GM12878 (cell line): Measurements from ENCODE around the gene XPC.

Source experiments
- FOXK2 ChIP-seq: fragments of 450-650 bp; IDR thresholded peaks from 2 replicates; pipeline ENCODE4 v1.6.1; 2017; ENCODE audit warnings: mild to moderate bottlenecking, moderate library complexity
- IKZF1 ChIP-seq: fragments of 450-650 bp; conservative IDR thresholded peaks from 2 replicates; pipeline ENCODE4 v1.6.1; 2017; ENCODE audit warnings: antibody characterized with exemption, mild to moderate bottlenecking
- NFYA ChIP-seq: IDR thresholded peaks from 2 replicates; pipeline ENCODE4 v1.6.1; 2011; ENCODE audit warnings: low read depth, mild to moderate bottlenecking, low read length, improper control_type of control experiment, borderline replicate concordance
- SIN3A ChIP-seq: IDR thresholded peaks from 2 replicates; pipeline ENCODE4 v1.6.1; 2012; ENCODE audit warnings: low read depth, low read length, improper control_type of control experiment
- SP1 ChIP-seq: IDR thresholded peaks from one replicate; pipeline ENCODE4 v1.6.1; 2011; ENCODE audit warnings: low read depth, low read length
- TBL1XR1 ChIP-seq: IDR thresholded peaks from 2 replicates; pipeline ENCODE4 v1.6.1; 2012; ENCODE audit warnings: low read depth, low read length, improper control_type of control experiment
- TCF12 ChIP-seq: IDR thresholded peaks from 2 replicates; pipeline ENCODE4 v1.6.1; 2011; ENCODE audit warnings: low read depth, mild to moderate bottlenecking, low read length
- TCF7 ChIP-seq: IDR thresholded peaks from 2 replicates; pipeline ENCODE4 v1.6.1; 2014; ENCODE audit warnings: antibody characterized with exemption, borderline replicate concordance
- TF ChIP-seq, protein P1 (sequence below), 3 experiments: IDR thresholded peaks in 2 of 3; conservative IDR thresholded peaks in 1 of 3; 2 replicates each; pipeline ENCODE4 v1.5.1; 2011; ENCODE audit warnings: low read depth in 3 of 3, low read length in 3 of 3, mild to moderate bottlenecking in 3 of 3, control low read depth in 2 of 3, moderate library complexity in 2 of 3, inconsistent platforms in 1 of 3, mixed read lengths in 1 of 3; ENCODE audit not compliant: control insufficient read depth in 2 of 3, insufficient read depth in 1 of 3; ENCODE audit errors: extremely low read depth in 1 of 3
- TF ChIP-seq, protein P2 (sequence below): IDR thresholded peaks from 2 replicates; pipeline ENCODE4 v1.6.1; 2012; ENCODE audit warnings: low read depth, low read length, improper control_type of control experiment
- TF ChIP-seq, protein P3 (sequence below): IDR thresholded peaks from 2 replicates; pipeline ENCODE4 v1.6.1; 2011; ENCODE audit warnings: low read depth, low read length, improper control_type of control experiment, borderline replicate concordance
- TF ChIP-seq, protein P4 (sequence below): fragments of 450-650 bp; IDR thresholded peaks from 2 replicates; pipeline ENCODE4 v1.6.1; 2017; ENCODE audit warnings: mild to moderate bottlenecking, moderate library complexity

DNA sequence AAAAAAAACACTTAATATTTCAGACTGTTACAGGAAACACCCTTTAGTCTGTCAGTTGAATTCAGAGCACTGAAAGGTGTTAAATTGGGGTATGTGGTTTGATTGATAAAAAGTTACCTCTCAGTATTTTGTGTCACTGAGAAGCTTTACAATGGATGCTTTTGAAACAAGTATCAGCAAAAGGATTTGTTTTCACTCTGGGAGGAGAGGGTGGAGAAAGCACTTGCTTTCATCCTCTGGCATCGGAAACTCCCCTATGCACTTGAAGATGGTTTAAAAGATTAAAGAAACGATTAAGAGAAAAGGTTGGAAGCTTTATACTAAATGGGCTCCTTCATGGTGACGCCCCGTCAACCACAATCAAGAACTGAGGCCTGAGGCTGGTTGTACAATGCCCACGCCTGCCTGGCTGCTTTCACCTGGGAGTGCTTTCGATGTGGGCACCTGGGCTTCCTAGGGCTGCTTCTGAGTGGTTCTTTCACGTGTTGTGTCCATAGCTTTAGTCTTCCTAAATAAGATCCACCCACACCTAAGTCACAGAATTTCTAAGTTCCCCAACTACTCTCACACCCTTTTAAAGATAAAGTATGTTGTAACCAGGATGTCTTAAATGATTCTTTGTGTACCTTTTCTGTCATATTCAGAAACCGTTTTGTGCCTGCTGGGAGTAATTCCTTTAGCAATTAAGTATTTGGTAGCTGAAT, 35.7 kb downstream of the XPC start:
- no peak for TF ChIP-seq TCF12
- TF ChIP-seq, protein P1, sequence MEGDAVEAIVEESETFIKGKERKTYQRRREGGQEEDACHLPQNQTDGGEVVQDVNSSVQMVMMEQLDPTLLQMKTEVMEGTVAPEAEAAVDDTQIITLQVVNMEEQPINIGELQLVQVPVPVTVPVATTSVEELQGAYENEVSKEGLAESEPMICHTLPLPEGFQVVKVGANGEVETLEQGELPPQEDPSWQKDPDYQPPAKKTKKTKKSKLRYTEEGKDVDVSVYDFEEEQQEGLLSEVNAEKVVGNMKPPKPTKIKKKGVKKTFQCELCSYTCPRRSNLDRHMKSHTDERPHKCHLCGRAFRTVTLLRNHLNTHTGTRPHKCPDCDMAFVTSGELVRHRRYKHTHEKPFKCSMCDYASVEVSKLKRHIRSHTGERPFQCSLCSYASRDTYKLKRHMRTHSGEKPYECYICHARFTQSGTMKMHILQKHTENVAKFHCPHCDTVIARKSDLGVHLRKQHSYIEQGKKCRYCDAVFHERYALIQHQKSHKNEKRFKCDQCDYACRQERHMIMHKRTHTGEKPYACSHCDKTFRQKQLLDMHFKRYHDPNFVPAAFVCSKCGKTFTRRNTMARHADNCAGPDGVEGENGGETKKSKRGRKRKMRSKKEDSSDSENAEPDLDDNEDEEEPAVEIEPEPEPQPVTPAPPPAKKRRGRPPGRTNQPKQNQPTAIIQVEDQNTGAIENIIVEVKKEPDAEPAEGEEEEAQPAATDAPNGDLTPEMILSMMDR (IDR thresholded peaks at IDR 0.05 in 2 of 3, conservative IDR thresholded peaks at IDR 0.05 in 1 of 3; ENCODE audit: control insufficient read depth in 2 of 3, extremely low read depth in 1 of 3, insufficient read depth in 1 of 3, low read depth in 3 of 3, low read length in 3 of 3), result no peak
- TF ChIP-seq IKZF1, result no peak
- TF ChIP-seq SP1, result no peak
- TF ChIP-seq, protein P2, sequence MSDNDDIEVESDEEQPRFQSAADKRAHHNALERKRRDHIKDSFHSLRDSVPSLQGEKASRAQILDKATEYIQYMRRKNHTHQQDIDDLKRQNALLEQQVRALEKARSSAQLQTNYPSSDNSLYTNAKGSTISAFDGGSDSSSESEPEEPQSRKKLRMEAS, result no peak
- no peak for TF ChIP-seq SIN3A
- TF ChIP-seq FOXK2, result no peak
- TF ChIP-seq TCF7, result no peak
- TF ChIP-seq, protein P3, sequence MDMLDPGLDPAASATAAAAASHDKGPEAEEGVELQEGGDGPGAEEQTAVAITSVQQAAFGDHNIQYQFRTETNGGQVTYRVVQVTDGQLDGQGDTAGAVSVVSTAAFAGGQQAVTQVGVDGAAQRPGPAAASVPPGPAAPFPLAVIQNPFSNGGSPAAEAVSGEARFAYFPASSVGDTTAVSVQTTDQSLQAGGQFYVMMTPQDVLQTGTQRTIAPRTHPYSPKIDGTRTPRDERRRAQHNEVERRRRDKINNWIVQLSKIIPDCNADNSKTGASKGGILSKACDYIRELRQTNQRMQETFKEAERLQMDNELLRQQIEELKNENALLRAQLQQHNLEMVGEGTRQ, result no peak
- no peak for TF ChIP-seq TBL1XR1
- TF ChIP-seq NFYA, result no peak
- TF ChIP-seq, protein P4, sequence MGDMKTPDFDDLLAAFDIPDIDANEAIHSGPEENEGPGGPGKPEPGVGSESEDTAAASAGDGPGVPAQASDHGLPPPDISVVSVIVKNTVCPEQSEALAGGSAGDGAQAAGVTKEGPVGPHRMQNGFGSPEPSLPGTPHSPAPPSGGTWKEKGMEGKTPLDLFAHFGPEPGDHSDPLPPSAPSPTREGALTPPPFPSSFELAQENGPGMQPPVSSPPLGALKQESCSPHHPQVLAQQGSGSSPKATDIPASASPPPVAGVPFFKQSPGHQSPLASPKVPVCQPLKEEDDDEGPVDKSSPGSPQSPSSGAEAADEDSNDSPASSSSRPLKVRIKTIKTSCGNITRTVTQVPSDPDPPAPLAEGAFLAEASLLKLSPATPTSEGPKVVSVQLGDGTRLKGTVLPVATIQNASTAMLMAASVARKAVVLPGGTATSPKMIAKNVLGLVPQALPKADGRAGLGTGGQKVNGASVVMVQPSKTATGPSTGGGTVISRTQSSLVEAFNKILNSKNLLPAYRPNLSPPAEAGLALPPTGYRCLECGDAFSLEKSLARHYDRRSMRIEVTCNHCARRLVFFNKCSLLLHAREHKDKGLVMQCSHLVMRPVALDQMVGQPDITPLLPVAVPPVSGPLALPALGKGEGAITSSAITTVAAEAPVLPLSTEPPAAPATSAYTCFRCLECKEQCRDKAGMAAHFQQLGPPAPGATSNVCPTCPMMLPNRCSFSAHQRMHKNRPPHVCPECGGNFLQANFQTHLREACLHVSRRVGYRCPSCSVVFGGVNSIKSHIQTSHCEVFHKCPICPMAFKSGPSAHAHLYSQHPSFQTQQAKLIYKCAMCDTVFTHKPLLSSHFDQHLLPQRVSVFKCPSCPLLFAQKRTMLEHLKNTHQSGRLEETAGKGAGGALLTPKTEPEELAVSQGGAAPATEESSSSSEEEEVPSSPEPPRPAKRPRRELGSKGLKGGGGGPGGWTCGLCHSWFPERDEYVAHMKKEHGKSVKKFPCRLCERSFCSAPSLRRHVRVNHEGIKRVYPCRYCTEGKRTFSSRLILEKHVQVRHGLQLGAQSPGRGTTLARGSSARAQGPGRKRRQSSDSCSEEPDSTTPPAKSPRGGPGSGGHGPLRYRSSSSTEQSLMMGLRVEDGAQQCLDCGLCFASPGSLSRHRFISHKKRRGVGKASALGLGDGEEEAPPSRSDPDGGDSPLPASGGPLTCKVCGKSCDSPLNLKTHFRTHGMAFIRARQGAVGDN, result no peak
